Gastroesophageal sphincter (tissue), 4 donors: ENCODE data around the gene TMEM271. TPM values are rescaled to one million over a fixed set of nuclear protein-coding genes. Genes with fewer than 3 reads are reported as not detected.
"Not testable (repeated sequence)": the region's sequence is repeated elsewhere in the genome, so short reads cannot be mapped to it uniquely, and the experiment has no call there.

Experiments
- ATAC-seq: fragments of 150-250 bp; one replicate; pipeline ENCODE4 v1.9.1; 2016; ENCODE audit warnings: mild to moderate bottlenecking, moderate library complexity
- H3K27ac ChIP-seq, 4 donors: fragments of 200-600 bp; sonication (generic) in 3 of 4; 1 replicate in 3 of 4; 2 replicates in 1 of 4; pipeline ENCODE4 v1.5.1; 2016 to 2019
- H3K27me3 ChIP-seq: fragments of 200-600 bp; sonication (generic); one replicate; pipeline ENCODE4 v1.5.1; 2019
- H3K36me3 ChIP-seq, 2 donors: fragments of 200-600 bp; sonication (generic); one replicate each; pipeline ENCODE4 v1.5.1; 2019; ENCODE audit warnings: control low read depth in 1 of 2
- H3K4me1 ChIP-seq, 3 donors: fragments of 200-600 bp; sonication (generic); 1 replicate in 2 of 3; 2 replicates in 1 of 3; pipeline ENCODE4 v1.5.1; 2016 to 2019; ENCODE audit warnings: control low read depth in 2 of 3
- H3K4me3 ChIP-seq, 2 donors: fragments of 200-600 bp; sonication (generic); one replicate each; pipeline ENCODE4 v1.5.1; 2019; ENCODE audit warnings: mild to moderate bottlenecking in 1 of 2, moderate library complexity in 1 of 2
- H3K9me3 ChIP-seq, 3 donors: fragments of 200-600 bp; sonication (generic); one replicate each; pipeline ENCODE4 v1.5.1; 2017 to 2019; ENCODE audit warnings: control low read depth in 2 of 3
- EP300 ChIP-seq: sonication (generic); formaldehyde crosslinking; IDR thresholded peaks from one replicate; pipeline ENCODE4 v1.6.1; 2017; ENCODE audit warnings: antibody characterized with exemption, mild to moderate bottlenecking
- POLR2A ChIP-seq, 2 donors: fragments of 450-650 bp; IDR thresholded peaks; one replicate each; pipeline ENCODE4 v1.6.1; 2017; ENCODE audit warnings: antibody characterized with exemption in 2 of 2, mild to moderate bottlenecking in 2 of 2, moderate library complexity in 1 of 2
- POLR2AphosphoS5 ChIP-seq: sonication (generic); formaldehyde crosslinking; IDR thresholded peaks from one replicate; pipeline ENCODE4 v1.6.1; 2017; ENCODE audit warnings: antibody characterized with exemption
- WGBS, 2 donors: methylation state at CpG; one replicate each; pipeline ENCODE4 v1.1.5; 2018; ENCODE audit warnings: low coverage in 1 of 2; 5-methylcytosine and 5-hydroxymethylcytosine counted together
- total RNA-seq, 4 donors: library from RNA; depleted of rRNA; stranded (reverse); fragments of >200 nt; gene quantifications; one replicate each; pipeline ENCODE4 v1.1.0, GENCODE V29; 2016
- TF ChIP-seq, protein P1 (sequence below), 4 experiments: fragments of 200-600 bp in 2 of 4; fragments of 450-650 bp in 2 of 4; sonication (generic) in 1 of 4; IDR thresholded peaks; one replicate each; pipeline ENCODE4 v1.5.1; 2017 to 2019; ENCODE audit warnings: antibody characterized with exemption in 4 of 4, mild to moderate bottlenecking in 2 of 4, moderate library complexity in 2 of 4

Gene TMEM271
- total RNA-seq, 4 donors from 2014 or later: 0.35 TPM; not detected in 3

DNA sequence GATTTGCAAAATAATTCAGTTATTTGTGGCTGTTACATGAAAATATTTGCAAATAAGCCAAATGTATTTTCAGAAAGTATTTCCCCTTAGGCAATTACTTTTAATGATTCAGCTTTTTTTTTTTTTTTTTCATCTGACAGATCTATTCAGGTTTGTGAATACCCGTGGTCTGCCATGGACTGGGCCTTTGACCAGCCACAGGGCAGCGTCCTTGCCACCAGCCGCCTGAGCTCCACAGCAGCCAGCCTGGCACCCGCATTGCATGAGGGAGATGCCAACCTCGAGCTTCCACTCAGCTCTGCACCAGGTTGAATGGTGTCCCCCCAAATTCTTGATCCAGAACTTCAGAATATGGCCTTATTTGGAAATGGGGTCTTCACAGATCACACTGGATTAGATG is 14.7 kb downstream of the TMEM271 start:
- no peak for ATAC-seq
- no peaks in the 10 kb centered on the region for H3K4me1 ChIP-seq
- H3K4me3 ChIP-seq: no peak overlapping the region
- H3K36me3 ChIP-seq: no peaks in the 10 kb centered on the region
- no peaks in the 10 kb centered on the region for H3K9me3 ChIP-seq
- no peak for TF ChIP-seq EP300
- TF ChIP-seq, protein P1, sequence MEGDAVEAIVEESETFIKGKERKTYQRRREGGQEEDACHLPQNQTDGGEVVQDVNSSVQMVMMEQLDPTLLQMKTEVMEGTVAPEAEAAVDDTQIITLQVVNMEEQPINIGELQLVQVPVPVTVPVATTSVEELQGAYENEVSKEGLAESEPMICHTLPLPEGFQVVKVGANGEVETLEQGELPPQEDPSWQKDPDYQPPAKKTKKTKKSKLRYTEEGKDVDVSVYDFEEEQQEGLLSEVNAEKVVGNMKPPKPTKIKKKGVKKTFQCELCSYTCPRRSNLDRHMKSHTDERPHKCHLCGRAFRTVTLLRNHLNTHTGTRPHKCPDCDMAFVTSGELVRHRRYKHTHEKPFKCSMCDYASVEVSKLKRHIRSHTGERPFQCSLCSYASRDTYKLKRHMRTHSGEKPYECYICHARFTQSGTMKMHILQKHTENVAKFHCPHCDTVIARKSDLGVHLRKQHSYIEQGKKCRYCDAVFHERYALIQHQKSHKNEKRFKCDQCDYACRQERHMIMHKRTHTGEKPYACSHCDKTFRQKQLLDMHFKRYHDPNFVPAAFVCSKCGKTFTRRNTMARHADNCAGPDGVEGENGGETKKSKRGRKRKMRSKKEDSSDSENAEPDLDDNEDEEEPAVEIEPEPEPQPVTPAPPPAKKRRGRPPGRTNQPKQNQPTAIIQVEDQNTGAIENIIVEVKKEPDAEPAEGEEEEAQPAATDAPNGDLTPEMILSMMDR (IDR thresholded peaks at IDR 0.05): no peak
- TF ChIP-seq POLR2A (IDR thresholded peaks at IDR 0.05): no peak
- no peak for TF ChIP-seq POLR2AphosphoS5
- H3K27me3 ChIP-seq: peaks cover 3% of the 10 kb centered on the region
- H3K27ac ChIP-seq: no peak overlapping the region
- 65% methylated on average over 2 of the region's 5 CpGs; no CpG with 5 or more reads in 1 of the 2 donors for WGBS, 2 donors

DNA sequence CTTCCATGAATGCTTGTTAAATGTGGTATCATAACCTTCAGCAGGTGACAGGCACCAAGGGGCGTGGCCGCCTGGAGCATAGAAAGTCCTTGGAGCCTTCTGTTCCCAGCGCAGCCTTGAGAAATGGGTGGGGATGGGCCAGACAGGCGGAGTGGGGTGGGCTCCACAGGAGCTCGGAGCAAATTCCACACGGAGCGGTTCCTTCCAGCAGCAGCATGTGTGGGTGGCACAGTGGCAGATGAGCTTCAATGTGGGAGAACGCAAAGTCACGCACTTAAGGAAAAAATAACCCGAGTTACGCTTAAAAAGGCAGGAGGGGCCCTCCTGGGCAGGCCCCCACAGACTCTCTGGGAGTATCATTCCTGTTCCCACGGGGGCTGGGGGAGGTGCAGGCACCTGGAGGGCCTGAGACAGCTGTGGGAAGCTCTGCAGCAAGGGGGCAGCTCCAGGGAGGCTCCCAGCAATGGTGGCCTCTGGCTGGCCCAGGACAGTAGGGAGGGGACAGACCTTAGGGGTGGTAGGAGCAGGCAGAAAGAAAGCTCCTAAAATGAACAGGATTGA is 15.3 kb downstream of the TMEM271 start:
- H3K4me3 ChIP-seq: no peak overlapping the region
- TF ChIP-seq POLR2AphosphoS5: no peak
- no peaks in the 10 kb centered on the region for H3K9me3 ChIP-seq
- H3K27ac ChIP-seq: no peak overlapping the region
- no peak for ATAC-seq
- peaks cover 9% of the 10 kb centered on the region for H3K27me3 ChIP-seq
- no peaks in the 10 kb centered on the region for H3K4me1 ChIP-seq
- 70 to 75% methylated on average over 2 to 11 of the region's 12 CpGs for WGBS, 2 donors
- H3K36me3 ChIP-seq: no peaks in the 10 kb centered on the region

DNA sequence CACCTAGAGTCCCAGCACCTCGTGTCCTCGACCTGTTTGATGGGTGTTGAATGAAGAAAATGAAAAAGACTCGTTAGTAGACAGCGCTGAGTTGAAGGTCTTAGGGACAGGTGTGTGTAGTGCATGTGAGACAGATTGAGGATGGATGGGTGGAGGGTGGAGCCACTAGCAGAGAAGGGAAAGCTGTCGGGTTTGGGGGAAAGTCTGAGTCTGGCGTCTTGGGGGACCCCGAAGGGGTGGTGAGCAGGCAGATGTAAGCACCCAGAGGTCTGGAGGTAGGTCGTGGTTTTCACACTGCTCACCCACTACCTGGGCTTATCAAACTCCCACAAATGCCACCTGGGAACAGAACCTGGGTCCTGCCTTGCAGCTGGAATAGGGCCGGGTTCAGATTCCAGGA is 16.0 kb downstream of the TMEM271 start:
- peaks cover 13% of the 10 kb centered on the region for H3K27me3 ChIP-seq
- no peak overlapping the region for H3K27ac ChIP-seq
- TF ChIP-seq POLR2A (IDR thresholded peaks at IDR 0.05): no peak
- no peak for TF ChIP-seq POLR2AphosphoS5
- TF ChIP-seq, protein P1 (IDR thresholded peaks at IDR 0.05): no peak
- TF ChIP-seq EP300: no peak
- H3K36me3 ChIP-seq: no peaks in the 10 kb centered on the region
- no peaks in the 10 kb centered on the region for H3K4me1 ChIP-seq
- no peak overlapping the region for H3K4me3 ChIP-seq
- ATAC-seq: no peak
- WGBS, 2 donors: 78 to 85% methylated on average over 4 to 5 of the region's 9 CpGs
- no peaks in the 10 kb centered on the region for H3K9me3 ChIP-seq

DNA sequence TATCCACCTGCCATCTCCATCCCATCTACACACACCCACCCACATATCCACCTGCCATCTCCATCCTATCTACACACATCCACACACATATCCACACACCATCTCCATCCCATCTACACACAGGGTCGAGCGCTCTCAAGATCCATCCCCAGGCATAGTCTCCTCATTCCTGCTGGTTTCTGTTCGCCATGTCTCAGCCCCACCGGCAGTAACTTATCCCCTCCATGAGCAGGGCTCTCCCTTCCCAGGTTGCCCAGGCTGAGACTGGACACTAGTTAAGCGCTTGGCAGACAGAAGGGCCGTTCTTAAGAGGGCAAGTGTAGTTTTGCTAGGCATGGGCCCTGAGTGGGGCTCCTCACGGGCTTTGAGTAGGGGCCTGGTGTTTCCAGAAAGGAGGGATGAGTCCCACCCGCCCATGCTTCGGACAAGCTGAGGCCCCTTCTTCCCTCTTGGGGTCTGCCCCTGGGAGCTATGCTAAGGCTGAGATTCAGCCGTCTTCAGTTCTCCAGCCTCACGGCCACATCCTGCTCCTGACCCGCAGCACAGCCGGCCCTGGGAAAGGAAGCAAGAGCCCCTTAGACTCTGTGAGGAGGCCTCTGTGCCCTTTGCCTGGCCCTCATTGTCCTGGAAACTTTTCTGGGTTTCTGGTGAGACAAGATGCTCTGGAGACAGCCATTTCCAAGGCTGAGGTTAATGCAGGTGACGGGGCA is 20.4 kb downstream of the TMEM271 start:
- ATAC-seq: no peak
- no peak for TF ChIP-seq POLR2A (IDR thresholded peaks at IDR 0.05)
- TF ChIP-seq, protein P1 (IDR thresholded peaks at IDR 0.05): no peak
- TF ChIP-seq EP300: no peak
- no peak for TF ChIP-seq POLR2AphosphoS5

DNA sequence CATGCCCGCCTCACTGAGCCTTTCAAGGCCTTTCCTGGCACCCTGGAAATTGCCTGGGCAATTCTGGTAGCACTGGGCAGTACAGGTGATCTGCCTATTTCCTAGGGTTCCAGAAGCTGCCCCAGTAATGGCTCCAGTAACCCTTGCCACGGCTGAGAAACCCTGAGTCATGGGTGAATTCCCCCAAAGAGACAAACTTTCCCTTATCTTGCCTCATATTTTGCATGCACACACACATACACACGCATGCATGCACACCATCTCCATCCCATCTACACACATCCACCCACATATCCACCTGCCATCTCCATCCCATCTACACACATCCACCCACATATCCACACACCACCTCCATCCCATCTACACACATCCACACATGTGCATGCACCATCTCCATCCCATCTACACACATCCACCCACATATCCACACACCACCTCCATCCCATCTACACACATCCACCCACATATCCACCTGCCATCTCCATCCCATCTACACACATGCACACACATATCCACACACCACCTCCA is 21.2 kb downstream of the TMEM271 start:
- H3K27me3 ChIP-seq: peaks cover 24% of the 10 kb centered on the region
- H3K4me3 ChIP-seq, H3K9me3 ChIP-seq, H3K4me1 ChIP-seq, H3K27ac ChIP-seq, ATAC-seq, H3K36me3 ChIP-seq: not testable (repeated sequence)
- 78 to 82% methylated on average over 2 to 3 of the region's 3 CpGs for WGBS, 2 donors

More for the DNA sequence above, 20.4 kb downstream of the TMEM271 start:
- Histone ChIP-seq H3K4me1 (no peaks in the 10 kb centered on the region), H3K36me3 (no peaks in the 10 kb centered on the region), H3K4me3 (no peak overlapping the region), H3K27ac (no peak overlapping the region), H3K27me3 (peaks cover 24% of the 10 kb centered on the region), H3K9me3 (no peaks in the 10 kb centered on the region)
- 85 to 100% methylated on average over 2 to 6 of the region's 14 CpGs for WGBS, 2 donors

DNA sequence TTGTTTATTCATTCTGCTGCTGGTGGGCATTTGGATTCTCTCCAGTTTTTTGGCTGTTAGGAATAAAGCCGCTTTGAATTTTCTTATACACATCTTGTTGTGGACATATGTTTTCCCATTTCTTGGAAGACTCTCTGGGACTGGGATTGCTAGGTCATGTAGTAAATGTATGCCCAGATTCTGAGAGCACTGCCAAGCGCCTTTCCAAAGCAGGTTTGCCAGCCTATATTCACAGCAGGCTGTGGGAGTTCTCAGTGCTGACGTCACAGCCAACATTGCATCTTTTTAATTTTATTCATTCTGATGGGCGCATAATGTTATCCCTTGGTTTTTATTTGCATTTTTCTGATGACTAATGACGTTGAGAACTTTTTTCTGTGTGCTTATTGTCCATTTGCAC is 24.1 kb downstream of the TMEM271 start:
- no peak for ATAC-seq
- Histone ChIP-seq H3K9me3 (no peaks in the 10 kb centered on the region), H3K36me3 (no peaks in the 10 kb centered on the region), H3K27me3 (peaks cover 37% of the 10 kb centered on the region), H3K27ac (no peak overlapping the region), H3K4me1 (no peaks in the 10 kb centered on the region), H3K4me3 (no peak overlapping the region)
- TF ChIP-seq EP300 (no peak), POLR2AphosphoS5 (no peak), POLR2A (IDR thresholded peaks at IDR 0.05) (no peak)
- TF ChIP-seq, protein P1 (IDR thresholded peaks at IDR 0.05): no peak
- 74 to 89% methylated on average over 3 to 5 of the region's 5 CpGs for WGBS, 2 donors

DNA sequence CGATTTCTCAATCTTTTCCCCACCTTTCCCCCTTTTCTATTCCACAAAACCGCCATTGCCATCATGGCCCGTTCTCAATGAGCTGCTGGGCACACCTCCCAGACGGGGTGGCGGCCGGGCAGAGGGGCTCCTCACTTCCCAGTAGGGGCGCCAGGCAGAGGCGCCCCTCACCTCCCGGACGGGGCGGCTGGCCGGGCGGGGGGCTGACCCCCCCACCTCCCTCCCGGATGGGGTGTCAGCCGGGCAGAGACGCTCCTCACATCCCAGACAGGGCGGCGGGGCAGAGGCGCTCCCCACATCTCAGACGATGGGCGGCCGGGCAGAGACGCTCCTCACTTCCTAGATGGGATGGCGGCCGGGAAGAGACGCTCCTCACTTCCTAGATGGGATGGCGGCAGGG is 25.8 kb downstream of the TMEM271 start:
- peaks cover 25% of the 10 kb centered on the region for H3K27me3 ChIP-seq
- H3K36me3 ChIP-seq, H3K9me3 ChIP-seq, ATAC-seq, H3K27ac ChIP-seq, H3K4me3 ChIP-seq, H3K4me1 ChIP-seq: not testable (repeated sequence)
- WGBS, 2 donors: no CpG with 5 or more reads among the region's 27 CpGs
